PC-3 (cell line): ENCODE measurements around the gene OR1K1. TPM values are rescaled to one million over a fixed set of nuclear protein-coding genes. Genes with fewer than 3 reads are reported as not detected.

ENCODE experiments used
- ATAC-seq: fragments of 200-7000 bp; cut with Tn5 transposase; 2 replicates; pipeline ENCODE4 v1.9.1; 2020; ENCODE audit warnings: mild to moderate bottlenecking, moderate library complexity
- BruUV-seq: library from RNA; stranded (reverse); fragments of 400-500 nt; replicated peaks from 2 replicates; lab custom pipeline; 2021; lab: Mats Ljungman, UMichigan
- CTCF ChIA-PET: fragments of 300-600 bp; sonication (Branson Sonifier 250); formaldehyde crosslinking; loops from one replicate; lab custom pipeline; 2022; ENCODE audit warnings: antibody characterized with exemption; lab: Charles Lee
- POLR2A ChIA-PET: fragments of 300-600 bp; sonication (Branson Sonifier 250); formaldehyde crosslinking; loops from one replicate; lab custom pipeline; 2022; ENCODE audit warnings: antibody characterized with exemption; ENCODE audit not compliant: unreplicated experiment; lab: Charles Lee
- DNase-seq: peaks from one replicate; pipeline ENCODE4 v3.0.0-alpha.2; 2015
- H2AFZ ChIP-seq: fragments of 300-600 bp; sonication (generic); 2 replicates; pipeline ENCODE4 v1.6.0; 2016; ENCODE audit warnings: antibody characterized with exemption, low read length
- H3F3A ChIP-seq: fragments of 300-600 bp; sonication (generic); one replicate; pipeline ENCODE4 v1.6.0; 2017; ENCODE audit warnings: antibody characterized with exemption, low read length, control low read depth, mild to moderate bottlenecking; ENCODE audit not compliant: unreplicated experiment
- H3K27ac ChIP-seq: fragments of 300-600 bp; sonication (generic); 2 replicates; pipeline ENCODE4 v1.5.1; 2016; ENCODE audit warnings: mild to moderate bottlenecking, low read length
- H3K27me3 ChIP-seq: fragments of 300-600 bp; sonication (generic); 2 replicates; pipeline ENCODE4 v1.6.1; 2016; ENCODE audit warnings: low read length, mixed read lengths
- H3K36me3 ChIP-seq: fragments of 300-600 bp; sonication (generic); 2 replicates; pipeline ENCODE4 v1.6.1; 2016; ENCODE audit warnings: low read depth, mixed run types, low read length, mixed read lengths
- H3K4me1 ChIP-seq: fragments of 300-600 bp; sonication (generic); 2 replicates; pipeline ENCODE4 v1.5.1; 2016; ENCODE audit warnings: low read length; ENCODE audit not compliant: insufficient read depth
- H3K4me2 ChIP-seq: fragments of 300-600 bp; sonication (generic); 2 replicates; pipeline ENCODE4 v1.6.0; 2016; ENCODE audit warnings: low read length
- H3K4me3 ChIP-seq: fragments of 300-600 bp; sonication (generic); 2 replicates; pipeline ENCODE4 v1.5.1; 2016; ENCODE audit warnings: mild to moderate bottlenecking, low read length, mixed read lengths
- H3K79me2 ChIP-seq: fragments of 300-600 bp; sonication (generic); 2 replicates; pipeline ENCODE4 v1.6.1; 2017; ENCODE audit warnings: low read length, mixed read lengths
- H3K9ac ChIP-seq: fragments of 300-600 bp; sonication (generic); 2 replicates; pipeline ENCODE4 v1.6.0; 2016; ENCODE audit warnings: mild to moderate bottlenecking, low read length
- H3K9me2 ChIP-seq: fragments of 300-600 bp; sonication (generic); replicated peaks from 2 replicates; pipeline ENCODE4 v1.6.1; 2016; ENCODE audit warnings: mixed run types, low read length, mixed read lengths
- H3K9me3 ChIP-seq: fragments of 300-600 bp; sonication (generic); 2 replicates; pipeline ENCODE4 v1.6.1; 2016; ENCODE audit warnings: low read length, mixed read lengths
- H4K20me1 ChIP-seq: fragments of 300-600 bp; sonication (generic); 2 replicates; pipeline ENCODE4 v1.6.1; 2016; ENCODE audit warnings: low read length, mixed read lengths
- CTCF ChIP-seq: fragments of 300-600 bp; sonication (generic); conservative IDR thresholded peaks from 2 replicates; pipeline ENCODE4 v1.5.1; 2017; ENCODE audit warnings: antibody characterized with exemption, low read depth, mild to moderate bottlenecking, low read length
- EZH2 ChIP-seq: fragments of 300-600 bp; sonication (generic); IDR thresholded peaks from one replicate; pipeline ENCODE4 v1.6.1; 2017; ENCODE audit warnings: antibody characterized with exemption, mild to moderate bottlenecking, low read length; ENCODE audit not compliant: unreplicated experiment
- EZH2phosphoT487 ChIP-seq: fragments of 300-600 bp; sonication (generic); IDR thresholded peaks from 2 replicates; pipeline ENCODE4 v1.6.1; 2018; ENCODE audit warnings: mild to moderate bottlenecking, antibody characterized with exemption, low read length, borderline replicate concordance
- intact Hi-C: fragments of 100-400 bp; cut with micrococcal nuclease; formaldehyde crosslinking; loops from 2 replicates; pipeline ENCODE4 v1.9.0; 2023
- total RNA-seq: library from RNA; depleted of rRNA; stranded (reverse); fragments of >200 nt; gene quantifications from 2 replicates; pipeline ENCODE4 v1.2.3, GENCODE V29; 2014

Gene OR1K1
- total RNA-seq, 1 experiment from 2014 or later = not detected

DNA sequence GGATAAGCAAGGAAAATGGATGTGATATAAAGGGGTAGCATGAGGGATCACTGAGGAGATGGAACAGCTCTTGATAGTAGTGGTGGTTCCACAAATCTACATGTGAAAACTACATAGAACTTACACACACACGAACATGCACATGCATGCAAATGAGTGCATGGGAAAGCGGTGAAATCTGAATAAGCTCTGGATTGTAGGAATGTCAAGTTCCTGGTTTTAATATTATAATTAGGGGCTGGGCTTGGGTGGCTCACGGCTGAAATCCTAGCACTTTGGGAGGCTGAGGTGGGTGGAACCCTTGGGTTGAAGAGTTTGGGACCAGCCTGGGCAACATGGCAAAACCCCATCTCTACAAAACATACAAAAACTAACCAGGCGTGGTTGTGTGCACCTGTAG is 41.6 kb downstream of the OR1K1 start:
- H3K9ac ChIP-seq = no peak overlapping the region
- no peak overlapping the region for H2AFZ ChIP-seq
- H3K36me3 ChIP-seq = no peaks in the 10 kb centered on the region
- no peaks in the 10 kb centered on the region for H3K4me1 ChIP-seq
- no peaks in the 10 kb centered on the region for H3K9me2 ChIP-seq
- no peaks in the 10 kb centered on the region for H4K20me1 ChIP-seq
- H3K9me3 ChIP-seq = no peaks in the 10 kb centered on the region
- BruUV-seq = no TSS peak
- intact Hi-C loops = no loop called here
- ATAC-seq (no peak), DNase-seq (no peak)
- CTCF ChIA-PET = no interaction called here
- no peaks in the 10 kb centered on the region for H3K79me2 ChIP-seq
- no peak overlapping the region for H3K4me2 ChIP-seq
- TF ChIP-seq CTCF (no peak), EZH2phosphoT487 (no peak), EZH2 (no peak)
- no peaks in the 10 kb centered on the region for H3K27me3 ChIP-seq
- POLR2A ChIA-PET = no interaction called here
- no peak overlapping the region for H3K4me3 ChIP-seq
- no peak overlapping the region for H3K27ac ChIP-seq
- no peaks in the 10 kb centered on the region for H3F3A ChIP-seq

GRCh38 chr9:122844137-122844536 is 44.2 kb downstream of the OR1K1 start:
- no peak overlapping the region for H3K9ac ChIP-seq
- ChIA-PET POLR2A (no interaction called here), CTCF (no interaction called here)
- no peaks in the 10 kb centered on the region for H3K27me3 ChIP-seq
- no peak overlapping the region for H3K27ac ChIP-seq
- H4K20me1 ChIP-seq = no peaks in the 10 kb centered on the region
- no peaks in the 10 kb centered on the region for H3K36me3 ChIP-seq
- no peaks in the 10 kb centered on the region for H3K4me1 ChIP-seq
- no peaks in the 10 kb centered on the region for H3F3A ChIP-seq
- no peak overlapping the region for H3K4me2 ChIP-seq
- no peak overlapping the region for H3K4me3 ChIP-seq
- no peaks in the 10 kb centered on the region for H3K9me2 ChIP-seq
- intact Hi-C loops = no loop called here
- DNase-seq (no peak), ATAC-seq (no peak)
- H2AFZ ChIP-seq = no peak overlapping the region
- TF ChIP-seq EZH2 (no peak), EZH2phosphoT487 (no peak), CTCF (no peak)
- no peaks in the 10 kb centered on the region for H3K9me3 ChIP-seq
- no peaks in the 10 kb centered on the region for H3K79me2 ChIP-seq
- no TSS peak for BruUV-seq

- Histone ChIP-seq H3K27me3 (no peaks in the 10 kb centered on the region), H4K20me1 (no peaks in the 10 kb centered on the region), H2AFZ (no peak overlapping the region), H3K4me1 (no peaks in the 10 kb centered on the region), H3F3A (no peaks in the 10 kb centered on the region), H3K27ac (no peak overlapping the region), H3K4me3 (no peak overlapping the region), H3K4me2 (no peak overlapping the region), H3K9me2 (no peaks in the 10 kb centered on the region), H3K36me3 (0 out of 2 replicates have a peak, but pooled peaks cover 2% of the 10 kb centered on the region), H3K79me2 (no peaks in the 10 kb centered on the region), H3K9me3 (no peaks in the 10 kb centered on the region), H3K9ac (no peak overlapping the region)
- ChIA-PET POLR2A (no interaction called here), CTCF (no interaction called here)
- ATAC-seq (no peak), DNase-seq (no peak)
- TF ChIP-seq EZH2 (no peak), CTCF (no peak), EZH2phosphoT487 (no peak)
- BruUV-seq = no TSS peak
- intact Hi-C loops = no loop called here
These were observed 45.2 kb downstream of the OR1K1 start for GRCh38 chr9:122845116-122845515.
